ENCODE measurements around the gene PDE7B.

PDE7B gene

GRCh38 chr6:135826236-135826804, 25.2 kb upstream of the PDE7B start:
- ChIA-PET POLR2A (no interaction called here), CTCF (no interaction called here)
- no peak for DNase-seq (ENCODE audit: extremely low spot score)
- TF ChIP-seq, protein P1, sequence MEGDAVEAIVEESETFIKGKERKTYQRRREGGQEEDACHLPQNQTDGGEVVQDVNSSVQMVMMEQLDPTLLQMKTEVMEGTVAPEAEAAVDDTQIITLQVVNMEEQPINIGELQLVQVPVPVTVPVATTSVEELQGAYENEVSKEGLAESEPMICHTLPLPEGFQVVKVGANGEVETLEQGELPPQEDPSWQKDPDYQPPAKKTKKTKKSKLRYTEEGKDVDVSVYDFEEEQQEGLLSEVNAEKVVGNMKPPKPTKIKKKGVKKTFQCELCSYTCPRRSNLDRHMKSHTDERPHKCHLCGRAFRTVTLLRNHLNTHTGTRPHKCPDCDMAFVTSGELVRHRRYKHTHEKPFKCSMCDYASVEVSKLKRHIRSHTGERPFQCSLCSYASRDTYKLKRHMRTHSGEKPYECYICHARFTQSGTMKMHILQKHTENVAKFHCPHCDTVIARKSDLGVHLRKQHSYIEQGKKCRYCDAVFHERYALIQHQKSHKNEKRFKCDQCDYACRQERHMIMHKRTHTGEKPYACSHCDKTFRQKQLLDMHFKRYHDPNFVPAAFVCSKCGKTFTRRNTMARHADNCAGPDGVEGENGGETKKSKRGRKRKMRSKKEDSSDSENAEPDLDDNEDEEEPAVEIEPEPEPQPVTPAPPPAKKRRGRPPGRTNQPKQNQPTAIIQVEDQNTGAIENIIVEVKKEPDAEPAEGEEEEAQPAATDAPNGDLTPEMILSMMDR (IDR thresholded peaks at IDR 0.05; ENCODE audit: control extremely low read depth, extremely low read depth, low read depth, missing control alignments) = no peak

DNA sequence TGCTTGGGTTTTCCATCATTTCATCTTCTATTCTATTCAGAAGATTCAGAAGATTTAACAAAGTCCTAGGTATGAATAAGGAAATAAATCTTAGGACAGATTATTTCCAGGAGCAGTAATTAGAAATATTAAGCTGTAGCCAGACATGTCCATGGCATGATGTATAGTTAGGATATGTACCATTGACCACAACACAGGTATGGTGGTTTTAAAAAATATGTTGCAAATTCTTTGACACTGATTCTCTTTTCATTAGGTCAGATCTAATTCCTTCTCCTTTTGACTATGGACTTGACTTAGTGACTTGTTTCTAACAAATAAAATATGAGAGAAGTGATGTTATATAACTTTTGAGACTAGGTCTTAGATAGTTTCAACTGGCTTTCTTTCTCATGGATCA, 23.5 kb upstream of the PDE7B start:
- TF ChIP-seq, protein P1 (IDR thresholded peaks at IDR 0.05; ENCODE audit: control extremely low read depth, extremely low read depth, low read depth, missing control alignments) = no peak
- DNase-seq (ENCODE audit: extremely low spot score) = no peak
- ChIA-PET CTCF (interaction anchor here (1.2 to 1.8 kb wide), 3 partner anchors 8 to 36 kb away, joined by 3 to 5 read pairs (median 5); no protein-coding TSS in a partner anchor), POLR2A (no interaction called here)

DNA sequence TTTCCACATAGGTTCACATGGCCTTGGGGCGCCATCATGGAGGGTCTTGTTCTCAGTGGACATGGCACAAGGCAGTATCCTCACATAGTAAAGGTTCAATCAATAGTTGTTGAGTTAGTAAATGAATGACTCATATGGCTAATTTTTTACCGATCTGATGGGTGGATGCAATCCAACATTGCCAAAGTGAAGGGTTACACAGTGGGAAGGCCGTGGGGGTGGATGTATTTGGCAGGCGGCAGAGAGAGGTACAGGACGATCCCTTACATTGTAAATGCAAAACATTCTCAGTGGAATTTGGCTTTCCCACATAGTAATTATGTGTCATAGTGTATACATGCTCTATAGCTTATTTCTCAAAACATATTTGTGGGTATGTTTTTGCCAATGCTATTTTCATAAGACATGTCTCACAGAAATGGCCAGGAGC, 21.0 kb upstream of the PDE7B start:
- CTCF ChIA-PET = no interaction called here

DNA sequence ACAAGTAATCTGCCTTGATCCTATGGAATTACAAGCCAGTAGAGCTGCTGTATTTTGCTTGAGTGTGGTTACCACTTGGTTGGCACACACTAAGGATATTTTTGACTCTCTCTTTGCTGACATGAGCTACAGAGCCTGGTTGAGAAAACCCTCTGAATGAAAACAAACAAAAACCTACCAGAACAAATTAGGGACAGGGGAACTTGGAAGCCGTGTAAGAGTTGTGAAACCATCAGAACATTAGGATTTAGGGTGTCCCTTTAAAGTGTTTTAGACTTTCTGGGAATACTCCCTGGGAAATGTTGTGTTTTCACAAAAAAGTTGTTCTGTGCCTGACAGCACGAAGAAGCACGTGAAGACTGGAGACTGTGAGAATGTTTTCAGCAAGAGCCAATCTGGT, 20.5 kb upstream of the PDE7B start:
- POLR2A ChIA-PET = no interaction called here
- CTCF ChIA-PET = no interaction called here
- DNase-seq (ENCODE audit: extremely low spot score) = no peak
- TF ChIP-seq, protein P1 (IDR thresholded peaks at IDR 0.05; ENCODE audit: control extremely low read depth, extremely low read depth, low read depth, missing control alignments) = no peak

More for the DNA sequence above, 21.0 kb upstream of the PDE7B start:
- POLR2A ChIA-PET = no interaction called here
- no peak for DNase-seq (ENCODE audit: extremely low spot score)
- TF ChIP-seq, protein P1 (IDR thresholded peaks at IDR 0.05; ENCODE audit: control extremely low read depth, extremely low read depth, low read depth, missing control alignments) = no peak

GRCh38 chr6:135832166-135832565, 19.3 kb upstream of the PDE7B start:
- no peak for DNase-seq (ENCODE audit: extremely low spot score)
- TF ChIP-seq, protein P1 (IDR thresholded peaks at IDR 0.05; ENCODE audit: control extremely low read depth, extremely low read depth, low read depth, missing control alignments) = no peak
- ChIA-PET CTCF (interaction anchor here (1.0 to 2.7 kb wide), 2 partner anchors 12 to 296 kb away, joined by 3 to 6 read pairs; no protein-coding TSS in a partner anchor), POLR2A (no interaction called here)

DNA sequence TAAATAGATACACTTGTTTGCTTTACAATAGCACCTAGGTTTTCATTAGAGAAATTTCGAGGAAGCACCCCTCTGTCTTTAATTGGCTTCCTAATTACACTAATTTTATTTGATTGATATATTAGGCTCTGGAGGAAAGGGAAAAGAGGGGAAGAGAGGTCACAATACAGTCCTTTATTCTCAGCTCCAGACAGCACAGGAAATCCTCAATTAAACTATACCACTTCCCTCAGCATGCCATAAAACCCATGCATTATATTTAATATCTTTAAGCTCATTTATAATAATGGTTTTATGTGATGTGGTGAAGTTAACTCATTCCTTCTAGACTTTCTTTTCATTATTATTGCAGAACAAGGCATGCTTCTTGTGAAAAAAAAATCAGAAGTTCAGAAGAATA, 17.7 kb upstream of the PDE7B start:
- TF ChIP-seq, protein P1 (IDR thresholded peaks at IDR 0.05; ENCODE audit: control extremely low read depth, extremely low read depth, low read depth, missing control alignments) = no peak
- CTCF ChIA-PET = interaction anchor here (1.2 to 2.7 kb wide), 3 partner anchors 13 to 48 kb away, joined by 3 to 6 read pairs (median 3); no protein-coding TSS in a partner anchor
- POLR2A ChIA-PET = no interaction called here
- no peak for DNase-seq (ENCODE audit: extremely low spot score)

Data from GM10248 (cell line).